BE2C (cell line): ENCODE data around the gene AADACL4.

Experiments
- DNase-seq: peaks from one replicate; pipeline ENCODE4 v3.0.0-alpha.2; 2020
- H3K27me3 ChIP-seq: fragments of 250-450 bp; sonication (Bioruptor Pico); 2 replicates; pipeline ENCODE4 v1.5.1; 2020; ENCODE audit warnings: mild to moderate bottlenecking
- H3K36me3 ChIP-seq: fragments of 250-450 bp; sonication (Bioruptor Pico); 2 replicates; pipeline ENCODE4 v1.5.1; 2020; ENCODE audit warnings: mild to moderate bottlenecking
- H3K4me1 ChIP-seq: fragments of 250-450 bp; sonication (Bioruptor Pico); 2 replicates; pipeline ENCODE4 v1.5.1; 2020
- H3K4me3 ChIP-seq: 2 replicates; pipeline ENCODE4 v1.5.1; 2011; ENCODE audit warnings: low read depth, low read length
- H3K9me3 ChIP-seq: fragments of 250-450 bp; sonication (Bioruptor Pico); 2 replicates; pipeline ENCODE4 v1.5.1; 2020
- CTCF ChIP-seq: IDR thresholded peaks from 2 replicates; pipeline ENCODE4 v1.5.1; 2012; ENCODE audit warnings: mild to moderate bottlenecking, low read depth, low read length

The AADACL4 gene

GRCh38 chr1:12703821-12704451, 60.1 kb downstream of the AADACL4 start:
- no peaks in the 10 kb centered on the region for H3K36me3 ChIP-seq
- TF ChIP-seq CTCF: no peak

GRCh38 chr1:12706061-12706460, 62.2 kb downstream of the AADACL4 start:
- DNase-seq: no peak
- no peak for TF ChIP-seq CTCF

More at GRCh38 chr1:12703821-12704451, 60.1 kb downstream of the AADACL4 start:
- Histone ChIP-seq H3K9me3 (no peaks in the 10 kb centered on the region), H3K4me1 (no peaks in the 10 kb centered on the region), H3K27me3 (no peaks in the 10 kb centered on the region), H3K4me3 (no peak overlapping the region)
- no peak for DNase-seq

DNA sequence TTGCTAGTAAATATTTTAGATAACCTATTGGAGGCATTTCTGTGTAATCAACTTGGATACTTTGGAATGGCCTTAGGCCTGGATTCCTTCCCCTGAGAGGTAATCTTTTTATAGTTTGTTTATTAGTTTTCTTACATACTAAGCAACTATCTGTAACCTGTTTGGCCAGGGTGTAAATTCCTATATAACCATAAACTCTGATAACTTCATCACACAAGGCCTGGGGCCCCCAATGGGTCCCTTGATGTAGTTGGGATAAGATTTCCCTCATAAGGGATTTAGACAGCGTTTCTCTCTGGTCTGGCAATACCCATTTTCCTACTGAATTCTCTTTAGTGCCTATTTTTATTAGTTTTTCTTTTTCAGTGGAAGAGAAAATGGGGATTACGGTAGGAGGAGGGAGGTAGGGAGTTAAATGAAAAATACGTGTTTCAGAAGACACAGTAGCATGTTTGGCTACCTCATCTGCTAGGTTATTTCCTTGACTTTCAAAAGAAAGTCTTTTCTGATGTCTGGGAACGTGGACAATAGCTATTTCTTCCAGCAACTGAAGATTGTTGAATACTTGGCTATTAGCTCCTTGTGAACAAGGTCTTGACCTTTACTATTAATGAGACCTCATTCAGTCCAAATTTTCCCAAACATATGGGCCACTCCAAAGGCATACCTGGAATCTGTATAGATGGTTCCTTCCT, 64.7 kb downstream of the AADACL4 start:
- no peak for DNase-seq

More at GRCh38 chr1:12706061-12706460, 62.2 kb downstream of the AADACL4 start:
- no peaks in the 10 kb centered on the region for H3K27me3 ChIP-seq
- no peaks in the 10 kb centered on the region for H3K4me1 ChIP-seq
- H3K9me3 ChIP-seq: no peaks in the 10 kb centered on the region
- no peaks in the 10 kb centered on the region for H3K36me3 ChIP-seq
- H3K4me3 ChIP-seq: no peak overlapping the region

GRCh38 chr1:12709091-12709491, 65.2 kb downstream of the AADACL4 start:
- H3K27me3 ChIP-seq: no peaks in the 10 kb centered on the region
- H3K4me1 ChIP-seq: no peaks in the 10 kb centered on the region
- H3K36me3 ChIP-seq: no peaks in the 10 kb centered on the region
- no peak for DNase-seq
- H3K4me3 ChIP-seq: no peak overlapping the region
- TF ChIP-seq CTCF: no peak
- no peaks in the 10 kb centered on the region for H3K9me3 ChIP-seq

More for the DNA sequence above, 64.7 kb downstream of the AADACL4 start:
- Histone ChIP-seq H3K4me3 (no peak overlapping the region), H3K27me3 (no peaks in the 10 kb centered on the region), H3K9me3 (no peaks in the 10 kb centered on the region), H3K36me3 (no peaks in the 10 kb centered on the region), H3K4me1 (no peaks in the 10 kb centered on the region)
- TF ChIP-seq CTCF: no peak

DNA sequence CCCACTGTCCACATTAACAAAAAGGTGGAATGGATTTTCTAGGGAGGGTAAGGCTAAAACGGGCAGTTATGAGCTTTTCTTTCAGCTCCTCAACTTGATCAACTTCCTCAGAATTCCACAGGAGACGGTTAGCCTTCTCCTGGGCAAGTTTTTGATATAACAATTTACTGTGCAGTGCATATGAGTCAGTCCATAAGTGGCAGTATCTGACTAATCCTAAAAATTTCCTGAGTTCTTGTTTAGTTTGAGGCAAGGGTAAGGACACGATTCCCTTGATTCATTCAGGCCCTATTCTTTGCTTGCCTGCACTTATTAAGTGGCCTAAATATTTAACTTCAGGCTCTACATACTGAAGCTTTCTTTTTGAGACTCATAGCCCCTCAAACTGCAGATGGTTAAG, 65.8 kb downstream of the AADACL4 start:
- TF ChIP-seq CTCF: no peak
- H3K9me3 ChIP-seq: no peaks in the 10 kb centered on the region
- no peak overlapping the region for H3K4me3 ChIP-seq
- H3K4me1 ChIP-seq: no peaks in the 10 kb centered on the region
- H3K27me3 ChIP-seq: no peaks in the 10 kb centered on the region
- no peaks in the 10 kb centered on the region for H3K36me3 ChIP-seq
- DNase-seq: no peak

DNA sequence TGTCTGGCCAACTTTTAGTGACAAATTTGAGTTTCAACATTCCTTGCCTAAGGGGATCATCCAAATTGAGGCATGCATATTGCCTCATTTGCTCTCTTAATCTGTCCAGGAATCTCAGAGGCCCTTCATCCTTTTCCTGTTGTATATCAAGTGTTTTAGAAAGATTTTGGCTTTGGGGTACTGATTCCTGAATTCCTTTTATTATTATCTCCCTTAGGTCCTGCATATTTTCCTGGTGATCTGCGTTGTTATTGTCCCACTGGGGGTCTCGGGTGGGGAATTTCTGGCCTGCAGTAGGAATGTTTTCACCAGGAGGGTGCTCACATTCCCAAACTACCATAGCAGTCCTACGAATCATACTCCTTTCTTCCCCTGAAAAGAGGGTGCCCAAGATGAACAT, 67.7 kb downstream of the AADACL4 start:
- no peak for TF ChIP-seq CTCF
- no peaks in the 10 kb centered on the region for H3K9me3 ChIP-seq
- H3K4me1 ChIP-seq: no peaks in the 10 kb centered on the region
- no peak overlapping the region for H3K4me3 ChIP-seq
- no peaks in the 10 kb centered on the region for H3K27me3 ChIP-seq
- no peaks in the 10 kb centered on the region for H3K36me3 ChIP-seq
- no peak for DNase-seq
